GM12878 (cell line): ENCODE measurements around the gene KLRG1. TPM values are rescaled to one million over a fixed set of nuclear protein-coding genes. Genes with fewer than 3 reads are reported as not detected.

Experiments used
- BCL11A ChIP-seq: IDR thresholded peaks from 2 replicates; pipeline ENCODE4 v1.6.1; 2011; ENCODE audit warnings: low read depth, low read length
- CBX5 ChIP-seq: sonication (generic); IDR thresholded peaks from 2 replicates; pipeline ENCODE4 v1.6.1; 2016; ENCODE audit warnings: low read depth, moderate library complexity, mild to moderate bottlenecking, inconsistent platforms
- CEBPB ChIP-seq, 2 experiments: fragments of 150-350 bp in 1 of 2; IDR thresholded peaks; 2 replicates each; pipeline ENCODE4 v1.6.1; 2012 to 2014; ENCODE audit warnings: low read depth in 2 of 2, low read length in 2 of 2, borderline replicate concordance in 1 of 2, inconsistent platforms in 1 of 2
- E4F1 ChIP-seq: fragments of 450-650 bp; IDR thresholded peaks from 2 replicates; pipeline ENCODE4 v1.6.1; 2018; ENCODE audit warnings: borderline replicate concordance, mild to moderate bottlenecking; ENCODE audit not compliant: partially characterized antibody
- EED ChIP-seq: sonication (generic); IDR thresholded peaks from 2 replicates; pipeline ENCODE4 v1.6.1; 2016; ENCODE audit warnings: antibody characterized with exemption, low read depth
- EZH2 ChIP-seq: IDR thresholded peaks from 2 replicates; pipeline ENCODE4 v1.6.1; 2012; ENCODE audit warnings: low read depth, mild to moderate bottlenecking, control low read depth, inconsistent platforms, low read length, borderline replicate concordance; ENCODE audit not compliant: control insufficient read depth
- IRF5 ChIP-seq: fragments of 450-650 bp; IDR thresholded peaks from 2 replicates; pipeline ENCODE4 v1.6.1; 2017; ENCODE audit warnings: borderline replicate concordance
- MLLT1 ChIP-seq: fragments of 450-650 bp; IDR thresholded peaks from 2 replicates; pipeline ENCODE4 v1.6.1; 2016; ENCODE audit warnings: mild to moderate bottlenecking
- SIX5 ChIP-seq: IDR thresholded peaks from 2 replicates; pipeline ENCODE4 v1.6.1; 2011; ENCODE audit warnings: mild to moderate bottlenecking, low read depth, low read length, moderate library complexity; ENCODE audit not compliant: severe bottlenecking
- SMC3 ChIP-seq: IDR thresholded peaks from 2 replicates; pipeline ENCODE4 v1.6.1; 2011; ENCODE audit warnings: low read length, improper control_type of control experiment, borderline replicate concordance
- SPI1 ChIP-seq: IDR thresholded peaks from 2 replicates; pipeline ENCODE4 v1.6.1; 2011; ENCODE audit warnings: low read depth, mild to moderate bottlenecking, low read length, moderate library complexity, borderline replicate concordance; ENCODE audit not compliant: insufficient read depth
- SREBF2 ChIP-seq: IDR thresholded peaks from 2 replicates; pipeline ENCODE4 v1.6.1; 2012; ENCODE audit warnings: mild to moderate bottlenecking, low read length
- YY1 ChIP-seq: IDR thresholded peaks from 2 replicates; pipeline ENCODE4 v1.6.1; 2011; ENCODE audit warnings: low read depth, mild to moderate bottlenecking, low read length
- ZBTB11 ChIP-seq: fragments of 450-650 bp; formaldehyde crosslinking; IDR thresholded peaks from 2 replicates; pipeline ENCODE4 v1.5.0; 2022; ENCODE audit warnings: mild to moderate bottlenecking, missing genetic modification characterization
- ZNF207 ChIP-seq: fragments of 450-650 bp; IDR thresholded peaks from 2 replicates; pipeline ENCODE4 v1.6.1; 2014; ENCODE audit warnings: antibody characterized with exemption, mild to moderate bottlenecking, borderline replicate concordance
- polyA plus RNA-seq, 11 experiments: library from polyadenylated mRNA; depleted of rRNA in 4 of 11; unstranded in 6 of 11; stranded (reverse) in 5 of 11; fragments of >200 nt; fragmentation: Nextera tagmentation in 4 of 11; fragmentation: Illumina TruSeq in 1 of 11; extraction: Ambion mirVana in 4 of 11; extraction: Trizol in 1 of 11; gene quantifications; 1 replicate in 1 of 11; 2 replicates in 10 of 11; pipeline versions ENCODE4 v1.2.1 to v1.2.3, GENCODE V29; 2011 to 2016; ENCODE audit warnings: inconsistent platforms in 2 of 11, missing spikeins in 2 of 11, low read depth in 1 of 11
- total RNA-seq, 4 experiments: library from RNA; depleted of rRNA in 3 of 4; stranded (reverse); fragments of >200 nt in 3 of 4; fragmentation: Illumina TruSeq in 1 of 4; extraction: Trizol in 1 of 4; gene quantifications; 2 replicates each; pipeline versions ENCODE4 v1.2.1 to v1.2.3, GENCODE V29; 2013 to 2021
- TF ChIP-seq, protein P1 (sequence below): fragments of 450-650 bp; IDR thresholded peaks from 2 replicates; pipeline ENCODE4 v1.6.1; 2016; ENCODE audit warnings: mild to moderate bottlenecking

KLRG1 gene
- total and polyA plus RNA-seq, 10 of the 15 experiments (the other 5 are each of a cell fraction or from before 2014, with no cell fraction given) = 2.3 to 6.5 (median 3.9) TPM

- peak; percentile 60 for TF ChIP-seq E4F1
- TF ChIP-seq EED = peak; percentile 35; the same call in 1 of the 2 replicates
- TF ChIP-seq BCL11A = no peak
- no peak; the same call in 1 of the 2 replicates for TF ChIP-seq ZNF207
- no peak for TF ChIP-seq IRF5
- TF ChIP-seq SPI1 = peak; percentile 50; the same call in 1 of the 2 replicates
- TF ChIP-seq EZH2 = no peak
- TF ChIP-seq CEBPB (IDR thresholded peaks at IDR 0.05; ENCODE audit: borderline replicate concordance in 1 of 2, low read depth in 2 of 2, low read length in 2 of 2) = no peak
- TF ChIP-seq ZBTB11 (CRISPR knock-in tag) = no peak
- peak; percentile 53; the same call in 1 of the 2 replicates for TF ChIP-seq MLLT1
- TF ChIP-seq CBX5 = peak; percentile 52; the same call in 1 of the 2 replicates
- no peak for TF ChIP-seq SREBF2
- TF ChIP-seq SIX5 = peak; percentile 92
- TF ChIP-seq, protein P1, sequence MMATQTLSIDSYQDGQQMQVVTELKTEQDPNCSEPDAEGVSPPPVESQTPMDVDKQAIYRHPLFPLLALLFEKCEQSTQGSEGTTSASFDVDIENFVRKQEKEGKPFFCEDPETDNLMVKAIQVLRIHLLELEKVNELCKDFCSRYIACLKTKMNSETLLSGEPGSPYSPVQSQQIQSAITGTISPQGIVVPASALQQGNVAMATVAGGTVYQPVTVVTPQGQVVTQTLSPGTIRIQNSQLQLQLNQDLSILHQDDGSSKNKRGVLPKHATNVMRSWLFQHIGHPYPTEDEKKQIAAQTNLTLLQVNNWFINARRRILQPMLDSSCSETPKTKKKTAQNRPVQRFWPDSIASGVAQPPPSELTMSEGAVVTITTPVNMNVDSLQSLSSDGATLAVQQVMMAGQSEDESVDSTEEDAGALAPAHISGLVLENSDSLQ = 0 out of 2 replicates have a peak, but pooled peaks have one; percentile 20
- TF ChIP-seq SMC3 = peak; percentile 39; the same call in 1 of the 2 replicates
- TF ChIP-seq YY1 = peak; percentile 48
Measured at GRCh38 chr12:8949342-8950220, 39.8 kb upstream of the KLRG1 start, which contains the start of gene M6PR (continued).
